NCI-H1436 (cell line): Measurements from ENCODE around the gene PTDSS2.
"Not testable (repeated sequence)": the region's sequence is repeated elsewhere in the genome, so short reads cannot be mapped to it uniquely, and the experiment has no call there.

Experiments
- DNase-seq: peaks from one replicate; lab custom pipeline; 2025; lab: John Stamatoyannopoulos, UW

The PTDSS2 gene

DNA sequence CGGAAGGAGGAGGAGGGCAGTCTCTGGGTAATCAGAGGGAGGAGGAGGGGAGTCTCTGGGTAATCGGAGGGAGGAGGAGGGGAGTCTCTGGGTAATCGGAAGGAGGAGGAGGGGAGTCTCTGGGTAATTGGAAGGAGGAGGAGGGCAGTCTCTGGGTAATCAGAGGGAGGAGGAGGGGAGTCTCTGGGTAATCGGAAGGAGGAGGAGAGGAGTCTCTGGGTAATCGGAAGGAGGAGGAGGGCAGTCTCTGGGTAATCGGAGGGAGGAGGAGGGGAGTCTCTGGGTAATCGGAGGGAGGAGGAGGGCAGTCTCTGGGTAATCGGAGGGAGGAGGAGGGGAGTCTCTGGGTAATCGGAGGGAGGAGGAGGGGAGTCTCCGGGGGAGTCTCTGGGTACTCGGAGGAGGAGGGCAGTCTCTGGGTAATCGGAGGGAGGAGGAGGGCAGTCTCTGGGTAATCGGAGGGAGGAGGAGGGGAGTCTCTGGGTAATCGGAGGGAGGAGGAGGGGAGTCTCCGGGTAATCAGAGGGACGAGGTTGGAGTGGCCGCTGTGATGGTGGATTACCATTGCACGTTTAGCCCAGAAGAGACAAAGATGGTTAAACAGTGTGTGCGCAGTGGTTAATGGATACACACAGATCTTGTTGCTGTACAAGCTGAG, 19.1 kb downstream of the PTDSS2 start:
- not testable (repeated sequence) for DNase-seq

DNA sequence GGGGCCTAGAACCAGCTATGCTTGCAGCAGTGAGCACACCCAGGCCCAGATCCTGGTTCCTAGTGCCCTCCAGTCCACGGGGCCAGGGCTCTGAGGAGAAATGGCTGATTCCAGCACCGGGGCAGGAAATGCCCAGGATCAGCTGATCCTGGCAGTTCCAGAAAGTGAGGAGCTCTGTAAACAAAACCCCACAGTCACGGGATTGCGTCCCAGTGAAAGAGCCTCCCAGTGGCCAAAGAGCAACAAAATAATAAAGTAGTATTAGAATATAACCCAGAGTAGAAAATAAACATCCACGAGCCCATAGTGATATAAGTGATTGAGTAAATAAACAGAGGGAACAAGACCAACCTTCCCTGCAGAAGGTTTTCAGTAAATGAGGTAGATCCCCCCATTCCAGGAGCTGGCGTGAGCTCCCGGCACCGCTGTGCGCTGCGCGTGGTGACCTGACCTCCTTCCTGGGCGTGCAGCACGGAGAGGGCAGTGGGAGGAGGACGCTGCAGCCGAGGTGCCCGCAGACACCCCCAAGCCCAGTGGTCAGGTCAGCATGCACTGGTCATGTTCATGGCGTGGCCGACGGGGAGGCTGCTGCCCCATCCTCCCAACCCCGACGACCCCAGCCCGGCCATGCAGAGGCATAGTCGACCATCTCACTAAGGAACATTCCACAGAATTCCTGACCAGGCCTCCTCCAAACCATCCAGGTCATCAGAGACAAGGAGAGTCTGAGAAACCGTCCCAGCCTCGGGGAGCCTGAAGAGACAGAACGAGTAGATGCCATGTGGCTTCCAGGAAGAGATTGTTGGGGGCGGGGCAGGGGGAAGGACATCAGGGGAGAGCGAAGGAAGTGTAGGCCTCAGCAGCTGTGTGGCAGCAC, 19.8 kb downstream of the PTDSS2 start:
- no peak for DNase-seq

DNA sequence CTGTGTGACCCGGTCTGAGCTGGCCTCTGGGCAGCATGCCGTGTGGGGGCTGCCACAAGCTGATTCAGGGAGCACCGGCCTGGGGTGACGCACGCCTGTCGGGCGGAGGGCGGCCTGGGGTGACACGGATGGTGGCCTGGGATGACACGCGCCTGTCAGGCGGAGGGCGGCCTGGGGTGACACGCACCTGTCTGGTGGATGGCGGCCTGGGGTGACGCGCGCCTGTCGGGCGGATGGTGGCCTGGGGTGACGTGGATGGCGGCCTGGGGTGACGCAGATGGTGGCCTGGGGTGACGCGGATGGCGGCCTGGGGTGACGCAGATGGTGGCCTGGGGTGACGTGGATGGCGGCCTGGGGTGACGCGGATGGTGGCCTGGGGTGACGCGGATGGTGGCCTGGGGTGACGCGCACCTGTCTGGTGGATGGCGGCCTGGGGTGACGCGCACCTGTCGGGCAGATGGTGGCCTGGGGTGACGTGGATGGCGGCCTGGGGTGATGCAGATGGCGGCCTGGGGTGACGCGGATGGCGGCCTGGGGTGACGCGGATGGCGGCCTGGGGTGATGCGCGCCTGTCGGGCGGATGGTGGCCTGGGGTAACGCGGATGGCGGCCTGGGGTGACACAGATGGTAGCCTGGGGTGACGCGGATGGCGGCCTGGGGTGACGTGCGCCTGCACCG, 21.5 kb downstream of the PTDSS2 start:
- no peak for DNase-seq

DNA sequence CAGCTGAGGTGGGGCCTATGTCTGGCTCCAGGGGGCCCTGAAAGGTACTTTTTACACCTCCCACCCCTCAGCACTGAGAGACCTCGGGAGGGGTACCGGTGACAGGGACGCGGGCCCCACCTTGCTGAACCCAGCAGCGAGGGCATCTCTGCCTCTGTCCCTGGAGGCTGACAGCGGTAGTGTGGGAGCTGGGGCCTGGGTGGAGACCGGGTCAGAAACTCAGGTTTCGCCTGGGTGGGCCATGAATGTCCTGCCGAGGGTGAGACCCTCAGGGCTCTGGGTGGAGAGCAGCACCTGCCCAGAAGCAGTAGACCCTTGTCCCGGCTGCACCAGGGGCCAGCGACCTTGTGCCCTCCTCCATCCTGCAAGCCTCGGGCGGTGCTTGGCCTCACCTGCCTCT, 22.2 kb downstream of the PTDSS2 start:
- DNase-seq: no peak

DNA sequence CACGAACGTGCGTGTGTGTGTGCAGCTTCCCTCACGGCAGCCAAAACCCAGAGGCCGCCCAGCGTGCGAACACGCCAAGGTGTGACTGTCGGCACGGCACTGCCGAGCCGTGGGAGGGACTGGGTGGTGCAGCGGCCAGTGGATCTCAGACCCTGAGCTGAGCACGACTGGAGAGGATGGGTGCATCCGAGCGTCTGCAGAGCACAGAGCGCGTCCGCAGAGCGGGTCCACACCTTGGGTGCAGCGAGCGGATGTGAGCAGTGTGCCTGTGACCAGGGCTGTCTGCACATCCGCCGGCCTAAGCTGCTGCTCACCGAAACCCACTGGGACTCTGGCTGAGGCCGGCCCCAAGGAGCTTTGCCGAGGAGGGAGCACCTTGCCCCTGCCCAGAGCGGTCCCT, 22.7 kb downstream of the PTDSS2 start:
- no peak for DNase-seq

DNA sequence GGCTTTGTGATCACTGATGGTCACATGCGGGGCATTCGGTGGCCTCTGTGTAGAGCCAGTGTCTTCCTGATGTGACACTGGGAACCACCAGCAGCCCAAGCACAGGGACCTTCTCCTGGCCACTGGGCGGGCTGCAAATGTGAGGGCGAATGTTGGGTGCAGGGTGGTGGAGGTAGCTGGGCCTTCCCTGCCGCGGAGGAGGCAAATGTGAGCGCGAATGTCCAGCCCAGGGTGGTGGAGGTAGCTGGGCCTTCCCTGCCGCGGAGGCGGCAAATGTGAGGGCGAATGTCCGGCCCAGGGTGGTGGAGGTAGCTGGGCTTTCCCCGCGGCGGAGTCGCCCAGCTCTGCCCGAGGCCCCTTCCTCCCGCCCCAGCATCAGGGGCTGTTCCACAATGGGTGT, 23.3 kb downstream of the PTDSS2 start:
- no peak for DNase-seq

DNA sequence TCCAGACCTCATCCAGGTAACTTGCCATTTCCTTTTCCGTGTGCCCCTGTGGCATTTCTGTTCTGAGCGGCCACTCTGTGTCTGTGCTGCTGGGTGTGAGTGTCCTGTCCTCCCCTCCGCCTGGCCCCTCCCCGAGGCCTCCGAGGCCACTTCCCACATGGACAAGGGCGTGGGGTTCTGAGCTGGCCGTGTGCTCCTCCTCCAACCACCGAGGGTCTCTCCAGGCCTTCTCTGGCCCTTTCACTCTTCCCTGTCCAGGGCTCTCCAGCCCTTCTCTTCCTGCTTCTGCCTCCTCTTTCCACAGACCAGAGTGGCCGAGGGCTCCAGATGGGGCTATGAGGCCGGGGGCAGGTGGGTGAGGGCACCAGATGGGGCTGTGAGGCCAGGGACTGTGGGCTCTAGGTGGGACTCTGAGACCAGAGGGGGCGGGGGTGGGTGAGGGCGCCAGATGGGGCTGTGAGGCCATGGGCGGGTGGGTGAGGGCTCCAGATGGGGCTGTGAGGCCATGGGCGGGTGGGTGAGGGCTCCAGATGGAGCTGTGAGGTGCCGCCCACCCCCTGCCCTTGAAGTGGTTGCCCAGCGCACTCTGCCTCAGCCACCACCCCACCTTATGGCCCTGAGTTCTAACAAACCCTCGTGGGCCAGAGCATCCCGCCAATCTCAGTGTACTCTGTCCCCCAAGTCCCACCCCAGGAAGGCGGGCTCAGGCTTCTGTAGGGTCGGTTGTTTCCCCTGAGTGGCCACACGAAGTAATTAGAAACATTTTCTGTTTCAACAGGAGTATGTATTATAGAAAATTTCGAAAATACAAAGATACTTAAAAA, 24.1 kb downstream of the PTDSS2 start:
- no peak for DNase-seq

DNA sequence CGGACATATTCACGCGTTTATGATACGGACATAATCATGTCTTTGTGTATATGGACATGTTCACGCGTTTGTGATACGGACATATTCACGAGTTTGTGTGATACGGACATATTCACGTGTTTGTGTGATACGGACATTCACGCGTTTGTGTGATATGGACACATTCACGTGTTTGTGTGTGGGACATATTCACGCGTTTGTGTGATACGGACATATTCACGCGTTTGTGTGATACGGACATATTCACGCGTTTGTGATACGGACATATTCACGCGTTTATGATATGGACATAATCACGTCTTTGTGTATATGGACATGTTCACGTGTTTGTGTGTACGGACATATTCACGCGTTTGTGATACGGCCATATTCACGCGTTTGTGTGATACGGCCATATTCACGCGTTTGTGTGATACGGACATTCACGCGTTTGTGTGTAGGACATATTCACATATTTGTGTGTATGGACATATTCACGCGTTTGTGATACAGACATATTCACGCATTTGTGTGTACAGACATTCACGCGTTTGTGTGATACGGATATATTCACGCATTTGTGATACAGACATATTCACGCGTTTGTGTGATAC, 24.9 kb downstream of the PTDSS2 start:
- no peak for DNase-seq

DNA sequence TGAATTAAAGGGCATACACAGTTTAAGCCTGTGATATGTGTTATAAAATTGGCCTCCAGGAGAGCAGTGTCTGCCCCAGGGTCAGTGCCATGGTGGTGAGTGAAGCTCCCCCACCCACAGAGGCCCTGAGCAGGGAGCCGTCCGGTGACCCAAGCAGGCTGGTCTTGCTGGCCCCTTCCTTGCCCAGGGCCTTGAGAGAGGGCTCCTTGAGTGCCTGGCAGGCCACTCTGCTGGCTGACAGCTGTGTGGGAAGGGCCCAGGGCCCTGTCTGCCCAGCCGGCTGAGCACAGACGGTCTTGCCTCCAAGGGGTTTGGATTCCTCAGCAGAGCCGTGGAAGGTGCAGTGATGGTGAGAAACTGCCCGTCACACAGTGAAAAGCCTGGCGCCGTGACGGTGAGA, 25.9 kb downstream of the PTDSS2 start:
- DNase-seq: no peak

DNA sequence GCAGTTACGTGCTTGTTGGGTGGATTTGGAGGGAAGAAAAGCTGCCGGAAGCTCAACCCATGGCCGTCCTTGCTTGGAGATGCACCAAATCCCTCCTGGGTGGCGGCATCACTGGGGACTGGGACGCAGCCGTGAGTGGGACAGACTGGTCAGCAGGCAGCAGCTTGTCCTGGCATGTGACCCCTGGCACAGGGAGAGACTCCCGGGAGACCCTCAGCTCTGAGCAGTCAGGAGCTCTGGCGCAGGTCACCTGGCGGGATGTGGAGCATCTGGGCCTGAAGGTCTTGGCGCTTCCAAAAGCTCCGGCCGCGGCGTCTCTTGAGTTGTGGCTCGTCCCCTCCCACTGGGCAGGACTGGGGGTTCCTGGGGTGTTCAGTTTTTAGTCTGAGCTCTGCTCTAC, 26.3 kb downstream of the PTDSS2 start:
- DNase-seq: no peak

DNA sequence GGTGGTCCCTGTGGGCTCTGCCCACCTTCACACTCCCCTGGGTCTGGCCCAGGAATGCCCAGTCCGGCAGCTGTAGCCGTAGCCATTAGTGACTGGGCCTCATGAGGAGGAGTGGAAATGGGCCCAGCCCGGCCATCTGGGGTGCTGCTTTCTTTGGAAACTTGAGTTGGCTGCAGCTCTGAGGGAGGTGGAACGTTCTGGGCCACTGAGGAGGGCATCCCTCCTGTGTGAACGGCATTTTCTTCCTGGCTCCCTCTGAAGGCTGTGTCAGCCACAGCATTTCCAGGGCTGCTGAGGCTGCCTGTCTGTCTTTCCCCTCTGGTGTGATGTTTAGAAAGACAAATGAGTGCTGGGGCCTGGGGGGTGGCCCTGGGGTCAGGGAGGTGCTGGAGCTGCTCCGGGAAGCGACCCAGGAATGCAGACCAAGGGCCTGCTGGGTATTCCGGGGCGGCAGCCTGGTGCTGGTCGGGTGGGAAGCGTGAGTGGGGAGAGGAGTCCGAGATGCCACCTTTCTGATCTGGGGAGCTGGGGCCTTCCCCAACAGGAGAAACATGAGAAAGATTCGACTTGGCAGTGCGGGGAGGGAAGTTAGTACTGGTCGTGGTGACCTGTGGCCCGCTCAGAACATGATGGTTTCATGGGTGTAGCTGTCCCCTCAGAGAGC, 27.1 kb downstream of the PTDSS2 start:
- no peak for DNase-seq

DNA sequence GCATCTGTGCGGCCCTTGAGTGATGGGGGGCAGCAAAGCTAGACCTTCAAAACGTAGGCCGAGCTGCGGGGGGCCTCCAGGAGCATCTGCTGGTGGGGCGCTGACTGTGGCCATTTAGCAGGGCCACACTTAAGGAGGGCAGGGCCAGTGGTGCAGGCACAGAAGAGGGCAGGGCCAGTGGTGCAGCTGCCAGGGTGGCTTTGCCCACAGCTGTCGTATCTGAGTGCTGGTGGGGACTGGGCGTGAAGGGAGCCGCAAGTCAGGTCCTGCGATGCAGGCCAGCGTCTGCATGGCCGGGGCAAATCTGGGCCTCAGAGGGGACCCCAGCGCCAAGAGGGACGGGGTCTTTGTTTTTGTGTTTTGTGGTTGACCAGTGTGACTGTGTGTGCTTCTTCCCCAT, 29.2 kb downstream of the PTDSS2 start:
- no peak for DNase-seq

DNA sequence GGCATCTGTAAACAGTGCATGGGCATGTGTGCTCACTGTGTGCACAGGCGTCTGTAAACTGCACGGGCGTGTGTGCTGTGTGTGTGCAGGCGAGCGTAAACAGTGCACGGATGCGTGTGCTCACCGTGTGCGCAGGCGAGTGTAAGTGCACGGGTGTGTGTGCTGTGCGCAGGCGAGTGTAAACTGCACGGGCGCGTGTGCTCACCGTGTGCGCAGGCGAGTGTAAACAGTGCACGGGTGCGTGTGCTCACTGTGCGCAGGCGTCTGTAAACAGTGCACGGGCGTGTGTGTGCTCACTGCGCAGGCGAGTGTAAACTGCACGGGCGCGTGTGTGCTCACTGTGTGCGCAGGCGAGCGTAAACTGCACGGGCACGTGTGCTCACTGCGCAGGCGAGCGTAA, 34.5 kb downstream of the PTDSS2 start:
- DNase-seq: no peak

DNA sequence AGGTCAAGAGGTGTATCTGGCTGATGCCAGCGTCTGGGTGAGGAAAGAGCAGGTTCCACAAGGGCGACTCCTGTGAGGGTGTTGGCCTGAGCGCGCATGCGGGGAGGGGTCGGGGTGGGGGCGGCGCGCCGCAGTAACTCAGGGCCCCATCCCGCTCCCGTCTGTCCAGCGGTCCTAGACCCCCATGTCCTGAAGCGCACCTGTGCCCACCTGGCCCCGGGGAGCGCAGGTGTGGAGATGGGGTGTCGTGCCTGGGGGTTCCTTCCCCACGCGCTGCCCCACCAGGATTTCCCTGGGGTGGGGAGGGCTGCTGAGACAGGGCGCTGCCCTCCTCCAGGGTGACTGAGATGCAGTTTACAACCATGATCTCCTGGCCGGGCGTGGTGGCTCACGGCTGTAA, 36.1 kb downstream of the PTDSS2 start:
- DNase-seq: no peak

DNA sequence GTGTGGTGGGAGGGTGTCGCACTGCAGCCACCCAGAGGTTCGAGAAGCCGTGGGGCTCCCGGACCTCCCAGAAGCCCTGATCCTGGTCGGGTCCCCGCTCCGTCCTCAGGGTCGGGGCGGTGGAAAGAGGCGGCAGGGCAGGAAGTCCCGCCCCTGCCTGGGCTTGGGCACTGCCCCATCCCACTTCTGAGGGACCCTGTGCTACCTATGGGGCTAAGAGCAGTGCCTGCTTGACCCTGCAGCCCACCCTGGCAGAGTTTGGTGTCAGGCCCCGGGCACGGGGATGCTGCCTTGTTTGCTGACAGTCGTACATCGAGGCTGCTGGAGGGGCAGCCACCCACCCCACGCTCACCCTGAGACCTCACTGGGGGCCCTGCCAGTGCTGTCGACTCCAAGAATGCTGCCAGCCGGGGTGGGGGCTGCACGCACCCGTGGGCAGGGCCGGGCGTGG, 37.5 kb downstream of the PTDSS2 start:
- no peak for DNase-seq

DNA sequence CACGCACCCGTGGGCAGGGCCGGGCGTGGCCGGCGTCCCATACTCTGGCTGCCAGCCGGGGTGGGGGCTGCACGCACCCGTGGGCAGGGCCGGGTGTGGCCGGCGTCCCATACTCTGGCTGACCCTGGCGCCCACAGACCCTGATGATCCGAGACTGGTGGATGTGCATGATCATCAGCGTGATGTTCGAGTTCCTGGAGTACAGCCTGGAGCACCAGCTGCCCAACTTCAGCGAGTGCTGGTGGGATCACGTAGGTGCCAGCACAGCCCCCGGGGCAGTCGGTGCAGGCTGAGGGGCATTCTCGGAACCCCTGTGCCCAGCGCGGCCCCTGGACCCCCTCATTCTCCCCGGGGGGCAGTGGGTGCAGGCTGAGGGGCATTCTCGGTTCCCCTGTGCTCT, 38.0 kb downstream of the PTDSS2 start:
- no peak for DNase-seq

DNA sequence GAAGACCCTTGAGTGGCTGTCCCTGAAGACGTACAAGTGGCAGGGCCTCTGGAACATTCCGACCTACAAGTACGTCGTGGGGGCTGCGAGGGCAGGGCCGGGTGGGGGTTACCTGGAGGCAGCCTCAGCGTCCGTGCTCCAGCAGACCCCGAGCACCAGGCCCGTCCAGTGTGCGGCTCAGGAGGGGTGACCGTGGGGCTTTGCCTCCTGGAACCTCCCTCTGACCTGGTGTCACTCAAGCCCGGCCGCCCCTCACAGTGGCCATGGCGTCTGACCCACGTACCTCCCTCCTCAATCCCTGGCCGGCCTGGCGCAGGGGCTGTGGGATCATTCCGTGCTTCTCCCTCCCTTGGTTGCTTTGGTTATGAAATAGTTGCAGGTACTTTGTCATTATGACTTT, 38.5 kb downstream of the PTDSS2 start:
- no peak for DNase-seq

DNA sequence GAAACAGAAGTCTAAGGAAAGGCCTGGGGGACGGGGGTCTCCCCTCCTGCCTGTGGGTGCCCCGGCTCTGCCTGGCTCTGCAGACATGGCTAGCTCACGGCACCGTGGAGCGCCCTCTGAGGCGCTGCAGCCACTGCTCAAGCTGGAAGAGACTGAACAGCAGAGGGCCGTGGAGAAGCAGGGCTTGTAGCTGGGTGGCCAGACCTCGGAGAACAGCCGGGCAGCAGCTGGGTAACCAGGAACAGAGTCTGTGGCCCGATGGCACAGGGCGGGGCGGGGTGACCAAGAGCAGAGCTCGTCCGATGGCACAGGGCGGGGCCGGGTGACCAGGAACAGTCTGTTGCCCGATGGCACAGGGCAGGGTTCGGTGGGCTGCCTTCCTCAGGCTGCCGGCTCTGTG, 38.9 kb downstream of the PTDSS2 start:
- DNase-seq: no peak

DNA sequence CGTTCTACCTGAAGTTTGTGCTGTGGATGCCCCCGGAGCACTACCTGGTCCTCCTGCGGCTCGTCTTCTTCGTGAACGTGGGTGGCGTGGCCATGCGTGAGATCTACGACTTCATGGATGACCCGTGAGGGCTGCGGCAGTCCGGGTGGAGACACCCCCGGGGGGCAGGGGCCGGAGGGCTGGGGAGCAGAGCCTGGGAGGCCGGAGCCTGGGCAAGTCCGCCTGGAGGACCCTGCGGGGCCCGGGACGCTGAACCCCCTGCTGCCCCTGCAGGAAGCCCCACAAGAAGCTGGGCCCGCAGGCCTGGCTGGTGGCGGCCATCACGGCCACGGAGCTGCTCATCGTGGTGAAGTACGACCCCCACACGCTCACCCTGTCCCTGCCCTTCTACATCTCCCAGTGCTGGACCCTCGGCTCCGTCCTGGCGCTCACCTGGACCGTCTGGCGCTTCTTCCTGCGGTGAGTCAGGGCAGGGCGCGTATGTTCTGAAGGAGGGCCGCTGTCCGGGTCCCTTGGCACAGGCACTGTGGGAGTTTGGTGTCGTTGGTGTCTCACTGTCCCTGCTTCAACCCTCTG, 39.6 kb downstream of the PTDSS2 start:
- no peak for DNase-seq

DNA sequence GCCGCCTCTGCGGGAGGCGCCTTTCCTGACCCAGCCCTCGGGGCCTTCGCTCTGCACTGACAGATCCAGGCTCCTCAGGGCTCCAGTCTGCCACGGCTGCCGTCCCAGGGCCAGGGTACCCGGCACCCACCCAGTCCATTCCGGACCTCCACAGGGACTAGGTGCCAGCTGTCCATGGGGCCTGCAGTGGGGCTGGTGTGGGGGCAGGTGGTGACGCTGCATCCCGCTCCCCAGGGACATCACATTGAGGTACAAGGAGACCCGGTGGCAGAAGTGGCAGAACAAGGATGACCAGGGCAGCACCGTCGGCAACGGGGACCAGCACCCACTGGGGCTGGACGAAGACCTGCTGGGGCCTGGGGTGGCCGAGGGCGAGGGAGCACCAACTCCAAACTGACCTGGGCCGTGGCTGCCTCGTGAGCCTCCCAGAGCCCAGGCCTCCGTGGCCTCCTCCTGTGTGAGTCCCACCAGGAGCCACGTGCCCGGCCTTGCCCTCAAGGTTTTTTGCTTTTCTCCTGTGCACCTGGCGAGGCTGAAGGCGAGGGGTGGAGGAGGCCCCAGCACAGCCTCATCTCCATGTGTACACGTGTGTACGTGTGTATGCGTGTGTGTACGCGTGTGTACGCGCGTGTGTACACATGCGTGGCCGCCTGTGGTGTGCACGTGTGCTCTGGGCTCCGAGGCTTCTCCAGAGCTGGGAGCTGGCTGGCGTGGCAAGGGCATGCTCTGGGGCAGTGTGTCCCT, 40.3 kb downstream of the PTDSS2 start:
- no peak for DNase-seq
